ENCODE measurements around the gene TIAM2.

The TIAM2 gene

GRCh38 chr6:155272353-155273232, 277.5 kb downstream of the TIAM2 start:
- ChIA-PET CTCF (interaction anchor here (0.9 kb wide), 1 partner anchor 27 kb away, joined by 3 read pairs; no protein-coding TSS in a partner anchor), POLR2A (no interaction called here)
- no peak for TF ChIP-seq SUZ12 (IDR thresholded peaks at IDR 0.05)
- no peak for TF ChIP-seq PKNOX1 (IDR thresholded peaks at IDR 0.05)
- TF ChIP-seq BHLHE40 (IDR thresholded peaks at IDR 0.05; ENCODE audit: borderline replicate concordance), result no peak
- TF ChIP-seq FOXM1 (IDR thresholded peaks at IDR 0.05; ENCODE audit: borderline replicate concordance), result no peak
- no peak for TF ChIP-seq ELF4 (IDR thresholded peaks at IDR 0.05)
- TF ChIP-seq ARNT (IDR thresholded peaks at IDR 0.05), result no peak
- no peak for TF ChIP-seq FOXA1 (IDR thresholded peaks at IDR 0.05)
- no peak for TF ChIP-seq L3MBTL2 (conservative IDR thresholded peaks at IDR 0.05)
- TF ChIP-seq TARDBP (IDR thresholded peaks at IDR 0.05), result no peak
- TF ChIP-seq ZNF384 (IDR thresholded peaks at IDR 0.05), result no peak
- TF ChIP-seq FOXK2 (IDR thresholded peaks at IDR 0.05), result no peak
- no peak for TF ChIP-seq CTBP1 (IDR thresholded peaks at IDR 0.05; ENCODE audit: borderline replicate concordance)
- no peak for TF ChIP-seq NFRKB (IDR thresholded peaks at IDR 0.05)
- DNase-seq (ENCODE audit: extremely low spot score), result no peak

GRCh38 chr6:155273431-155273830, 278.3 kb downstream of the TIAM2 start:
- ChIA-PET POLR2A (no interaction called here), CTCF (no interaction called here)
- TF ChIP-seq SP1 (IDR thresholded peaks at IDR 0.05) (no peak), FOXM1 (IDR thresholded peaks at IDR 0.05; ENCODE audit: borderline replicate concordance) (no peak), FOXA1 (IDR thresholded peaks at IDR 0.05) (no peak), LEF1 (IDR thresholded peaks at IDR 0.05; ENCODE audit: borderline replicate concordance) (no peak), ELF4 (IDR thresholded peaks at IDR 0.05) (no peak), PKNOX1 (IDR thresholded peaks at IDR 0.05) (no peak), BHLHE40 (IDR thresholded peaks at IDR 0.05; ENCODE audit: borderline replicate concordance) (no peak), ZNF384 (IDR thresholded peaks at IDR 0.05) (no peak), HDGF (IDR thresholded peaks at IDR 0.05; ENCODE audit: borderline replicate concordance) (no peak), CTBP1 (IDR thresholded peaks at IDR 0.05; ENCODE audit: borderline replicate concordance) (no peak), SUZ12 (IDR thresholded peaks at IDR 0.05) (no peak), NFRKB (IDR thresholded peaks at IDR 0.05) (no peak), L3MBTL2 (conservative IDR thresholded peaks at IDR 0.05) (no peak), TARDBP (IDR thresholded peaks at IDR 0.05) (no peak), ARNT (IDR thresholded peaks at IDR 0.05) (no peak), FOXK2 (IDR thresholded peaks at IDR 0.05) (no peak)
- DNase-seq (ENCODE audit: extremely low spot score), result no peak

- TF ChIP-seq FOXA1 (IDR thresholded peaks at IDR 0.05) (no peak), ARNT (IDR thresholded peaks at IDR 0.05) (no peak), BHLHE40 (IDR thresholded peaks at IDR 0.05; ENCODE audit: borderline replicate concordance) (no peak), FOXK2 (IDR thresholded peaks at IDR 0.05) (no peak), ELF4 (IDR thresholded peaks at IDR 0.05) (no peak), SP1 (IDR thresholded peaks at IDR 0.05) (no peak), ZNF384 (IDR thresholded peaks at IDR 0.05) (no peak)
- ChIA-PET POLR2A (no interaction called here), CTCF (no interaction called here)
- DNase-seq (ENCODE audit: extremely low spot score), result no peak
Measured at GRCh38 chr6:155274106-155274505, 279.0 kb downstream of the TIAM2 start.

DNA sequence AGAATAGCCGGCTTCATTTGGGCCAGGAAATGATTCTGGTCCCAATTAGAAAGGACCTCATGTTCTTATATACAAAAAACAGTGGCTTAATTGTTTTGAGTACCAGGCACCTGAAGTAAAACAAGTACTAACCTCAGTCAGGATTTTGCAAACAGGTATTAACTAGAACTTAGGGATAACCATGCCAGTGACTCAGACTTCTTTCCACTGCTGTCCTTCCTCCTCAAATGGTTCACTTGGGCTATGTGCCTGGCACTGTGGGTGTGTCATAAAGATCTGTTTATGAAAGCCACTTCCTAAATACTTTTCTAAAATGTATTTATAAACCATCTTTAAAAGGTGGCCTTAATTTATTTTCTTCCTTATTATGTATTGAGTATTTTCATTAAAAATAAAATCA, 279.4 kb downstream of the TIAM2 start:
- CTCF ChIA-PET, result no interaction called here
- no peak for TF ChIP-seq BHLHE40 (IDR thresholded peaks at IDR 0.05; ENCODE audit: borderline replicate concordance)
- POLR2A ChIA-PET, result no interaction called here
- no peak for DNase-seq (ENCODE audit: extremely low spot score)

GRCh38 chr6:155275808-155276480, 280.8 kb downstream of the TIAM2 start:
- TF ChIP-seq FOXM1 (IDR thresholded peaks at IDR 0.05; ENCODE audit: borderline replicate concordance) (no peak), TARDBP (IDR thresholded peaks at IDR 0.05) (no peak), SUZ12 (IDR thresholded peaks at IDR 0.05) (no peak), PKNOX1 (IDR thresholded peaks at IDR 0.05) (no peak), L3MBTL2 (conservative IDR thresholded peaks at IDR 0.05) (no peak), NFRKB (IDR thresholded peaks at IDR 0.05) (no peak), ELF4 (IDR thresholded peaks at IDR 0.05) (no peak), CTBP1 (IDR thresholded peaks at IDR 0.05; ENCODE audit: borderline replicate concordance) (no peak), BHLHE40 (IDR thresholded peaks at IDR 0.05; ENCODE audit: borderline replicate concordance) (no peak), SP1 (IDR thresholded peaks at IDR 0.05) (no peak), LEF1 (IDR thresholded peaks at IDR 0.05; ENCODE audit: borderline replicate concordance) (no peak)
- CTCF ChIA-PET, result interaction anchor here (0.5 kb wide), 1 partner anchor 1864 kb away, joined by 3 read pairs; no protein-coding TSS in a partner anchor
- DNase-seq (ENCODE audit: extremely low spot score), result no peak
- POLR2A ChIA-PET, result no interaction called here

DNA sequence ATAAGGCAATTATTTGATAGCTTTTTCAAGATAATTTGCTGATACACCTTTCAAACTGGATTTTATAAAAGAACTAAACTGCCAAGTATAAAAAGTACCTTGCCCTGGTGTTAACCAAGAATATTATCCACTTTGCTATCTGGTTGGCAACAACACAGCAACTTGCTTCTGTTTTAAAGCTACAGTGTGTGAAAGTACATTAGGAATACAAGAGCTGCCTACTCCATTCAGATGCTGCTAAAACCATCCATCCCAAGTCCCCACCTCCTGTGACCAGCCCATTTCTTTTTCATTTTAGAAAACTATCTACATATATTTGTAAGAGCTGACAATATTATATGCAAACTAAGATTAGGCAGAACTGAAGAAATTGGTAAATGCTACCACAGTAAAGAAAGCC, 281.5 kb downstream of the TIAM2 start:
- TF ChIP-seq HDGF (IDR thresholded peaks at IDR 0.05; ENCODE audit: borderline replicate concordance) (no peak), PKNOX1 (IDR thresholded peaks at IDR 0.05) (no peak), LEF1 (IDR thresholded peaks at IDR 0.05; ENCODE audit: borderline replicate concordance) (no peak), SP1 (IDR thresholded peaks at IDR 0.05) (no peak), NFRKB (IDR thresholded peaks at IDR 0.05) (no peak), SUZ12 (IDR thresholded peaks at IDR 0.05) (no peak), FOXM1 (IDR thresholded peaks at IDR 0.05; ENCODE audit: borderline replicate concordance) (no peak), BHLHE40 (IDR thresholded peaks at IDR 0.05; ENCODE audit: borderline replicate concordance) (no peak), ARNT (IDR thresholded peaks at IDR 0.05) (no peak), ELF4 (IDR thresholded peaks at IDR 0.05) (no peak), FOXA1 (IDR thresholded peaks at IDR 0.05) (no peak), CTBP1 (IDR thresholded peaks at IDR 0.05; ENCODE audit: borderline replicate concordance) (no peak), ZNF384 (IDR thresholded peaks at IDR 0.05) (no peak), TARDBP (IDR thresholded peaks at IDR 0.05) (no peak), L3MBTL2 (conservative IDR thresholded peaks at IDR 0.05) (no peak), FOXK2 (IDR thresholded peaks at IDR 0.05) (no peak)
- ChIA-PET CTCF (interaction anchor here (0.5 kb wide), 1 partner anchor 1863 kb away, joined by 3 read pairs; no protein-coding TSS in a partner anchor), POLR2A (no interaction called here)
- no peak for DNase-seq (ENCODE audit: extremely low spot score)

Measured in HEK293T (cell line).